Loucy (cell line): ENCODE results near the gene AFF2.

Experiments used
- H2AFZ ChIP-seq: fragments of 200-600 bp; sonication (generic); 2 replicates; pipeline ENCODE4 v1.6.0; 2016; ENCODE audit warnings: antibody characterized with exemption, mild to moderate bottlenecking, low read length, moderate library complexity
- H3F3A ChIP-seq: fragments of 200-600 bp; 2 replicates; pipeline ENCODE4 v1.6.0; 2016; ENCODE audit warnings: antibody characterized with exemption, low read depth, mild to moderate bottlenecking
- H3K27me3 ChIP-seq: fragments of 200-600 bp; sonication (generic); 2 replicates; pipeline ENCODE4 v1.6.1; 2014; ENCODE audit warnings: low read length, mild to moderate bottlenecking; ENCODE audit not compliant: insufficient read depth, poor library complexity, severe bottlenecking
- H3K36me3 ChIP-seq: fragments of 200-600 bp; sonication (generic); 2 replicates; pipeline ENCODE4 v1.6.1; 2016; ENCODE audit warnings: low read length; ENCODE audit not compliant: insufficient read depth
- H3K4me1 ChIP-seq: fragments of 200-600 bp; sonication (generic); 2 replicates; pipeline ENCODE4 v1.5.1; 2014; ENCODE audit warnings: low read length, mild to moderate bottlenecking; ENCODE audit not compliant: insufficient read depth, poor library complexity, severe bottlenecking
- H3K4me2 ChIP-seq: fragments of 200-600 bp; sonication (generic); 2 replicates; pipeline ENCODE4 v1.6.0; 2014; ENCODE audit warnings: antibody characterized with exemption, low read length, low read depth, mild to moderate bottlenecking; ENCODE audit not compliant: poor library complexity, severe bottlenecking
- H3K4me3 ChIP-seq: fragments of 200-600 bp; sonication (generic); 2 replicates; pipeline ENCODE4 v1.5.1; 2014; ENCODE audit warnings: low read length, mild to moderate bottlenecking, mixed read lengths; ENCODE audit not compliant: poor library complexity, severe bottlenecking
- H3K79me2 ChIP-seq: fragments of 200-600 bp; sonication (generic); 2 replicates; pipeline ENCODE4 v1.6.1; 2014; ENCODE audit warnings: low read length; ENCODE audit not compliant: insufficient read depth
- H3K9ac ChIP-seq: fragments of 200-600 bp; sonication (generic); 2 replicates; pipeline ENCODE4 v1.6.0; 2014; ENCODE audit warnings: mild to moderate bottlenecking, low read depth, low read length, moderate library complexity; ENCODE audit not compliant: poor library complexity, severe bottlenecking
- H3K9me2 ChIP-seq: fragments of 200-600 bp; sonication (generic); replicated peaks from 2 replicates; pipeline ENCODE4 v1.6.1; 2016; ENCODE audit warnings: low read depth, low read length, mixed read lengths
- H3K9me3 ChIP-seq: fragments of 200-600 bp; sonication (generic); 2 replicates; pipeline ENCODE4 v1.6.1; 2014; ENCODE audit warnings: mild to moderate bottlenecking, antibody characterized with exemption, low read length, low read depth; ENCODE audit not compliant: insufficient read depth
- H4K20me1 ChIP-seq: fragments of 200-600 bp; sonication (generic); 2 replicates; pipeline ENCODE4 v1.6.0; 2014; ENCODE audit warnings: antibody characterized with exemption, low read length, mild to moderate bottlenecking; ENCODE audit not compliant: insufficient read depth, poor library complexity, severe bottlenecking
- CTCF ChIP-seq: fragments of 200-600 bp; sonication (generic); conservative IDR thresholded peaks from 2 replicates; pipeline ENCODE4 v1.5.1; 2014; ENCODE audit warnings: mild to moderate bottlenecking, antibody characterized with exemption, low read length
- EZH2phosphoT487 ChIP-seq: fragments of 200-600 bp; IDR thresholded peaks from 2 replicates; pipeline ENCODE4 v1.6.1; 2018; ENCODE audit warnings: antibody characterized with exemption, mild to moderate bottlenecking, moderate library complexity, borderline replicate concordance

The AFF2 gene

GRCh38 chrX:148700021-148700420, 199.6 kb downstream of the AFF2 start:
- H3K4me2 ChIP-seq: no peak overlapping the region
- H3K4me1 ChIP-seq: no peaks in the 10 kb centered on the region
- no peak for TF ChIP-seq EZH2phosphoT487
- no peak for TF ChIP-seq CTCF
- no peaks in the 10 kb centered on the region; the same call in 1 of the 2 replicates for H3K79me2 ChIP-seq
- no peaks in the 10 kb centered on the region for H3F3A ChIP-seq
- H3K9me2 ChIP-seq: no peaks in the 10 kb centered on the region
- H3K4me3 ChIP-seq: no peak overlapping the region
- H3K27me3 ChIP-seq: no peaks in the 10 kb centered on the region
- H4K20me1 ChIP-seq: peaks cover 5% of the 10 kb centered on the region
- no peak overlapping the region for H3K9ac ChIP-seq
- H3K9me3 ChIP-seq: no peaks in the 10 kb centered on the region
- H3K36me3 ChIP-seq: no peaks in the 10 kb centered on the region
- no peak overlapping the region for H2AFZ ChIP-seq

- H3K27me3 ChIP-seq: no peaks in the 10 kb centered on the region
- no peaks in the 10 kb centered on the region for H3F3A ChIP-seq
- no peak overlapping the region for H3K4me3 ChIP-seq
- no peak for TF ChIP-seq EZH2phosphoT487
- no peak for TF ChIP-seq CTCF
- no peaks in the 10 kb centered on the region for H3K4me1 ChIP-seq
- no peak overlapping the region for H3K4me2 ChIP-seq
- H3K36me3 ChIP-seq: no peaks in the 10 kb centered on the region
- H3K9me3 ChIP-seq: no peaks in the 10 kb centered on the region
- H2AFZ ChIP-seq: no peak overlapping the region
- no peaks in the 10 kb centered on the region for H3K9me2 ChIP-seq
- no peaks in the 10 kb centered on the region for H4K20me1 ChIP-seq
- H3K79me2 ChIP-seq: 0 out of 2 replicates have a peak, but pooled peaks cover 3% of the 10 kb centered on the region
- no peak overlapping the region for H3K9ac ChIP-seq
Observed at GRCh38 chrX:148713981-148714380, 213.6 kb downstream of the AFF2 start.

GRCh38 chrX:148715361-148715760, 214.9 kb downstream of the AFF2 start:
- no peak overlapping the region for H3K9ac ChIP-seq
- TF ChIP-seq EZH2phosphoT487 (no peak), CTCF (no peak)
- H3K4me1 ChIP-seq: no peaks in the 10 kb centered on the region
- H3K9me2 ChIP-seq: no peaks in the 10 kb centered on the region
- H3K36me3 ChIP-seq: no peaks in the 10 kb centered on the region
- no peak overlapping the region for H2AFZ ChIP-seq
- no peak overlapping the region for H3K4me3 ChIP-seq
- no peaks in the 10 kb centered on the region for H3K9me3 ChIP-seq
- no peaks in the 10 kb centered on the region for H3F3A ChIP-seq
- H3K79me2 ChIP-seq: 0 out of 2 replicates have a peak, but pooled peaks cover 3% of the 10 kb centered on the region
- H4K20me1 ChIP-seq: no peaks in the 10 kb centered on the region
- no peak overlapping the region for H3K4me2 ChIP-seq
- H3K27me3 ChIP-seq: no peaks in the 10 kb centered on the region
